H9 (cell line): ENCODE measurements around the gene CDCA7L. TPM values are rescaled to one million over a fixed set of nuclear protein-coding genes. Genes with fewer than 3 reads are reported as not detected.
A peak's percentile ranks its signal among the peaks of the same experiment; 100 is the strongest.

Source experiments
- DNase-seq: peaks from one replicate; pipeline ENCODE4 v3.0.0-alpha.2; 2017
- H2AFZ ChIP-seq: one replicate; pipeline ENCODE4 v1.6.1; 2013; ENCODE audit warnings: mild to moderate bottlenecking, low read length, control low read depth, moderate library complexity
- H2AK5ac ChIP-seq: 2 replicates; pipeline ENCODE4 v1.6.1; 2013; ENCODE audit warnings: low read length, control low read depth, mixed read lengths; ENCODE audit not compliant: insufficient read length
- H2BK120ac ChIP-seq: one replicate; pipeline ENCODE4 v1.6.1; 2013; ENCODE audit warnings: low read depth, mild to moderate bottlenecking, low read length, control low read depth, inconsistent platforms; ENCODE audit not compliant: poor library complexity, severe bottlenecking
- H2BK12ac ChIP-seq: 2 replicates; pipeline ENCODE4 v1.6.1; 2013; ENCODE audit warnings: low read length, control low read depth, mixed read lengths, low read depth; ENCODE audit not compliant: insufficient read length
- H2BK15ac ChIP-seq: 2 replicates; pipeline ENCODE4 v1.6.1; 2013; ENCODE audit warnings: low read depth, low read length, control low read depth
- H2BK20ac ChIP-seq: one replicate; pipeline ENCODE4 v1.6.1; 2013; ENCODE audit warnings: low read depth, mild to moderate bottlenecking, low read length, control low read depth, inconsistent platforms; ENCODE audit not compliant: poor library complexity, severe bottlenecking
- H2BK5ac ChIP-seq: 2 replicates; pipeline ENCODE4 v1.6.1; 2013; ENCODE audit warnings: low read length, control low read depth, mixed read lengths; ENCODE audit not compliant: insufficient read length
- H3K14ac ChIP-seq: 2 replicates; pipeline ENCODE4 v1.6.1; 2013; ENCODE audit warnings: low read length, control low read depth; ENCODE audit not compliant: insufficient read depth
- H3K18ac ChIP-seq: 2 replicates; pipeline ENCODE4 v1.6.1; 2013; ENCODE audit warnings: low read depth, mild to moderate bottlenecking, mixed read lengths, low read length, control low read depth; ENCODE audit not compliant: insufficient read length
- H3K23ac ChIP-seq: 2 replicates; pipeline ENCODE4 v1.6.1; 2013; ENCODE audit warnings: low read length, control low read depth, mixed read lengths, low read depth; ENCODE audit not compliant: insufficient read length
- H3K23me2 ChIP-seq: 2 replicates; pipeline ENCODE4 v1.6.1; 2013; ENCODE audit warnings: low read depth, mild to moderate bottlenecking, mixed read lengths, low read length, control low read depth; ENCODE audit not compliant: insufficient read length, poor library complexity, severe bottlenecking
- H3K27ac ChIP-seq: 2 replicates; pipeline ENCODE4 v1.5.1; 2013; ENCODE audit warnings: low read length, control low read depth, mixed read lengths, low read depth; ENCODE audit not compliant: insufficient read length
- H3K27me3 ChIP-seq: 2 replicates; pipeline ENCODE4 v1.6.1; 2013; ENCODE audit warnings: low read length, control low read depth, inconsistent platforms; ENCODE audit not compliant: insufficient read depth
- H3K4ac ChIP-seq: 2 replicates; pipeline ENCODE4 v1.6.1; 2013; ENCODE audit warnings: low read depth, mild to moderate bottlenecking, control low read depth, inconsistent platforms, low read length, moderate library complexity
- H3K4me1 ChIP-seq: 2 replicates; pipeline ENCODE4 v1.6.1; 2013; ENCODE audit warnings: low read length, control low read depth, inconsistent platforms; ENCODE audit not compliant: insufficient read depth
- H3K4me2 ChIP-seq: 2 replicates; pipeline ENCODE4 v1.6.1; 2013; ENCODE audit warnings: low read length, control low read depth, mixed read lengths; ENCODE audit not compliant: insufficient read length, insufficient read depth
- H3K56ac ChIP-seq: 2 replicates; pipeline ENCODE4 v1.6.1; 2013; ENCODE audit warnings: low read depth, mild to moderate bottlenecking, mixed read lengths, low read length, control low read depth; ENCODE audit not compliant: insufficient read length
- H3K79me1 ChIP-seq: 2 replicates; pipeline ENCODE4 v1.6.1; 2013; ENCODE audit warnings: low read depth, mild to moderate bottlenecking, moderate library complexity, low read length, control low read depth, inconsistent platforms; ENCODE audit not compliant: insufficient read depth, poor library complexity, severe bottlenecking
- H3K79me2 ChIP-seq: 2 replicates; pipeline ENCODE4 v1.6.1; 2013; ENCODE audit warnings: low read length, control low read depth, inconsistent platforms; ENCODE audit not compliant: insufficient read depth
- H3K9ac ChIP-seq: 2 replicates; pipeline ENCODE4 v1.6.1; 2013; ENCODE audit warnings: low read length, control low read depth, mixed read lengths; ENCODE audit not compliant: insufficient read length; ENCODE audit errors: extremely low read depth
- H3K9me3 ChIP-seq: one replicate; pipeline ENCODE4 v1.6.1; 2013; ENCODE audit warnings: low read depth, low read length, inconsistent platforms; ENCODE audit not compliant: control insufficient read depth
- H3T11ph ChIP-seq: one replicate; pipeline ENCODE4 v1.6.1; 2013; ENCODE audit warnings: mild to moderate bottlenecking, low read length, control low read depth, inconsistent platforms
- H4K20me1 ChIP-seq: one replicate; pipeline ENCODE4 v1.6.1; 2013; ENCODE audit not compliant: control insufficient read depth, insufficient read length, insufficient read depth
- H4K5ac ChIP-seq: 2 replicates; pipeline ENCODE4 v1.6.1; 2013; ENCODE audit warnings: low read depth, mild to moderate bottlenecking, mixed read lengths, low read length, control low read depth; ENCODE audit not compliant: insufficient read length
- H4K8ac ChIP-seq: replicated peaks from 2 replicates; pipeline ENCODE4 v1.6.1; 2013; ENCODE audit warnings: low read length, control low read depth, mixed read lengths, low read depth; ENCODE audit not compliant: insufficient read length
- H4K91ac ChIP-seq: 2 replicates; pipeline ENCODE4 v1.6.1; 2013; ENCODE audit warnings: low read depth, mild to moderate bottlenecking, moderate library complexity, mixed read lengths, low read length, control low read depth; ENCODE audit not compliant: insufficient read length
- H3K27ac Mint-ChIP-seq, 3 experiments: 2 replicates in 2 of 3; 3 replicates in 1 of 3; pipeline ENCODE4 v1.8.0; 2020 to 2021; ENCODE audit warnings: mixed read lengths in 3 of 3, mild to moderate bottlenecking in 1 of 3, moderate library complexity in 1 of 3
- H3K27me3 Mint-ChIP-seq: 2 replicates; pipeline ENCODE4 v1.8.0; 2021; ENCODE audit warnings: low read depth, mild to moderate bottlenecking, moderate library complexity, mixed read lengths
- H3K36me3 Mint-ChIP-seq, 3 experiments: 2 replicates in 2 of 3; 3 replicates in 1 of 3; pipeline ENCODE4 v1.8.0; 2020 to 2021; ENCODE audit warnings: low read depth in 3 of 3, mixed read lengths in 3 of 3; ENCODE audit not compliant: insufficient read depth in 1 of 3
- H3K4me1 Mint-ChIP-seq, 2 experiments: 2 replicates each; pipeline ENCODE4 v1.8.0; 2020; ENCODE audit warnings: mixed read lengths in 2 of 2
- H3K4me3 Mint-ChIP-seq, 2 experiments: 2 replicates in 1 of 2; 3 replicates in 1 of 2; pipeline ENCODE4 v1.8.0; 2020 to 2021; ENCODE audit warnings: mild to moderate bottlenecking in 2 of 2, mixed read lengths in 2 of 2, moderate library complexity in 1 of 2
- H3K9me3 Mint-ChIP-seq, 2 experiments: 2 replicates in 1 of 2; 3 replicates in 1 of 2; pipeline ENCODE4 v1.8.0; 2020; ENCODE audit warnings: mild to moderate bottlenecking in 2 of 2, mixed read lengths in 2 of 2, moderate library complexity in 1 of 2
- WGBS: extraction: QIAGEN DNeasy Blood & Tissue Kit; methylation state at CpG from one replicate; pipeline ENCODE4 v1.1.7; 2013; ENCODE audit warnings: missing lambda C conversion rate, low lambda C conversion rate, mixed read lengths; ENCODE audit not compliant: insufficient read length; ENCODE audit errors: extremely low coverage; 5-methylcytosine and 5-hydroxymethylcytosine counted together
- total RNA-seq: library from RNA; stranded (reverse); gene quantifications from 2 replicates; pipeline ENCODE4 v1.2.1, GENCODE V29; 2021
- TF ChIP-seq, protein P1 (sequence below): fragments of 200-600 bp; sonication (generic); conservative IDR thresholded peaks from 3 replicates; pipeline ENCODE4 v1.8.0; 2021; ENCODE audit warnings: antibody characterized with exemption, mild to moderate bottlenecking

The CDCA7L gene
- total RNA-seq, 1 experiment from 2014 or later, result 104 TPM

DNA sequence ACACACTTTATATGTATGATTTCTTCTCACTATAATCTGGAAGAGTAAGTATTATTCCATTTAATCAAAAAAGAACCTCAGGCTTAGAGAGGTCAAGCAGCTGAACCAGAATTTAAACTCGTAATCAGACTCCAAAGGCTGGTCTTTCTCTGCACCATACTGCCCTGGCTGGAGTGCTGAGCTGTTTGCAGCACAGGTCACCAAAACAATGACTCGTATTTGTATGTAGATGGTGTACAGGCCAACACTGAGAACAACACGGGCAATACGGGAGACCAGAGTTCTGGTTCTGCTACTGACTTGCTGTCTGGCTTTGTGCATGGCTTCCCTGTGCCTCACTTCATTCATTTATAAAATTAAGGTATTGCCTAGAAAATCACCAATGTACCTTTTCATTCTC lies 57.9 kb downstream of the CDCA7L start:
- peak overlapping the region; percentile 83 for H2BK12ac ChIP-seq
- no peak overlapping the region for H3K56ac ChIP-seq
- H3K23me2 ChIP-seq, result no peaks in the 10 kb centered on the region
- TF ChIP-seq, protein P1, sequence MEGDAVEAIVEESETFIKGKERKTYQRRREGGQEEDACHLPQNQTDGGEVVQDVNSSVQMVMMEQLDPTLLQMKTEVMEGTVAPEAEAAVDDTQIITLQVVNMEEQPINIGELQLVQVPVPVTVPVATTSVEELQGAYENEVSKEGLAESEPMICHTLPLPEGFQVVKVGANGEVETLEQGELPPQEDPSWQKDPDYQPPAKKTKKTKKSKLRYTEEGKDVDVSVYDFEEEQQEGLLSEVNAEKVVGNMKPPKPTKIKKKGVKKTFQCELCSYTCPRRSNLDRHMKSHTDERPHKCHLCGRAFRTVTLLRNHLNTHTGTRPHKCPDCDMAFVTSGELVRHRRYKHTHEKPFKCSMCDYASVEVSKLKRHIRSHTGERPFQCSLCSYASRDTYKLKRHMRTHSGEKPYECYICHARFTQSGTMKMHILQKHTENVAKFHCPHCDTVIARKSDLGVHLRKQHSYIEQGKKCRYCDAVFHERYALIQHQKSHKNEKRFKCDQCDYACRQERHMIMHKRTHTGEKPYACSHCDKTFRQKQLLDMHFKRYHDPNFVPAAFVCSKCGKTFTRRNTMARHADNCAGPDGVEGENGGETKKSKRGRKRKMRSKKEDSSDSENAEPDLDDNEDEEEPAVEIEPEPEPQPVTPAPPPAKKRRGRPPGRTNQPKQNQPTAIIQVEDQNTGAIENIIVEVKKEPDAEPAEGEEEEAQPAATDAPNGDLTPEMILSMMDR, result no peak
- no peaks in the 10 kb centered on the region for H3K27me3 Mint-ChIP-seq
- H3K27me3 ChIP-seq, result no peaks in the 10 kb centered on the region
- peak overlapping the region in 1 of 3 experiments; percentile 37; a peak in 2 of 7 replicates for H3K27ac Mint-ChIP-seq
- H2AK5ac ChIP-seq, result no peak overlapping the region
- H3K79me1 ChIP-seq, result no peaks in the 10 kb centered on the region
- H4K20me1 ChIP-seq, result no peaks in the 10 kb centered on the region
- H3K4ac ChIP-seq, result no peak overlapping the region
- H4K8ac ChIP-seq, result no peak overlapping the region
- DNase-seq, result no peak
- no peak overlapping the region for H3K4me2 ChIP-seq
- H3K4me1 ChIP-seq, result peaks cover 4% of the 10 kb centered on the region; the same call in 1 of the 2 replicates
- no peaks in the 10 kb centered on the region for H3K36me3 Mint-ChIP-seq
- peak overlapping the region; percentile 63; the same call in 1 of the 2 replicates for H3K14ac ChIP-seq
- no peak overlapping the region for H4K5ac ChIP-seq
- H3K4me3 Mint-ChIP-seq, result no peak overlapping the region
- H2BK5ac ChIP-seq, result no peak overlapping the region
- H2BK120ac ChIP-seq, result no peak overlapping the region
- H2AFZ ChIP-seq, result no peak overlapping the region
- WGBS, result no CpG with 5 or more reads among the region's 4 CpGs
- no peak overlapping the region for H2BK15ac ChIP-seq
- no peak overlapping the region for H4K91ac ChIP-seq
- no peak overlapping the region for H2BK20ac ChIP-seq
- no peaks in the 10 kb centered on the region for H3K79me2 ChIP-seq
- H3K9ac ChIP-seq, result no peak overlapping the region
- no peak overlapping the region for H3T11ph ChIP-seq
- H3K9me3 Mint-ChIP-seq, result no peaks in the 10 kb centered on the region
- H3K18ac ChIP-seq, result no peak overlapping the region
- H3K4me1 Mint-ChIP-seq, result peaks cover 13 to 16% of the 10 kb centered on the region in 2 experiments
- H3K9me3 ChIP-seq, result no peaks in the 10 kb centered on the region
- H3K23ac ChIP-seq, result no peak overlapping the region
- no peak overlapping the region for H3K27ac ChIP-seq
